HG03342 (cell line): ENCODE data around the gene ANKS3.

ENCODE experiments used
- ATAC-seq: cut with Tn5 transposase; IDR thresholded peaks from one replicate; pipeline ENCODE4 v1.9.1; 2021; ENCODE audit warnings: mild to moderate bottlenecking, moderate library complexity; ENCODE audit not compliant: unreplicated experiment

The ANKS3 gene

DNA sequence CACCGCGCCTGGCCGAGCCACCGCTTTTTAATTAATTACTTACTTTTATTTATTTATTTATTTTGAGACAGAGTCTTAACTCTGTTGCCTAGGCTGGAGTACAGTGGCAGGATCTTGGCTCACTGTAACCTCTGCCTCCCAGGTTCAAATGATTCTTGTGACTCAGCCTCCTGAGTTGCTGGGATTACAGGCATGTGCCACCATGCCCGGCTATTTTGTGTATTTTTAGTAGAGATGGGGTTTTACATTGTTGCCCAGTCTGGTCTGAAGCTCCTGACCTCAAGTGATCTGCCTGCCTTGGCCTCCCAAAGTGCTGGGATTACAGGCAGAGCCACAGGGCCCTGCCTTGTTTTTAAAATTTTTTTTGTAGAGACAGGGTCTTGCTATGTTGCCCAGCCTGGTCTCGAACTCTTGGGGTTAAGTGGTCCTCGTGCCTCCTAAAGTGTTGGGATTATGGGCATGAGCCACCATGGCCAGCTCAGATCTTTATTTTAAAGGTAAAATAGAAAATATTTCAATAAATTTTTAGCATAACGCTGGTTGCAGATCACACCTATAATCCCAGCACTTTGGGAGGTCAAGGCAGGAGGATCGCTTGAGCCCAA, 59.0 kb downstream of the ANKS3 start:
- ATAC-seq: no peak

DNA sequence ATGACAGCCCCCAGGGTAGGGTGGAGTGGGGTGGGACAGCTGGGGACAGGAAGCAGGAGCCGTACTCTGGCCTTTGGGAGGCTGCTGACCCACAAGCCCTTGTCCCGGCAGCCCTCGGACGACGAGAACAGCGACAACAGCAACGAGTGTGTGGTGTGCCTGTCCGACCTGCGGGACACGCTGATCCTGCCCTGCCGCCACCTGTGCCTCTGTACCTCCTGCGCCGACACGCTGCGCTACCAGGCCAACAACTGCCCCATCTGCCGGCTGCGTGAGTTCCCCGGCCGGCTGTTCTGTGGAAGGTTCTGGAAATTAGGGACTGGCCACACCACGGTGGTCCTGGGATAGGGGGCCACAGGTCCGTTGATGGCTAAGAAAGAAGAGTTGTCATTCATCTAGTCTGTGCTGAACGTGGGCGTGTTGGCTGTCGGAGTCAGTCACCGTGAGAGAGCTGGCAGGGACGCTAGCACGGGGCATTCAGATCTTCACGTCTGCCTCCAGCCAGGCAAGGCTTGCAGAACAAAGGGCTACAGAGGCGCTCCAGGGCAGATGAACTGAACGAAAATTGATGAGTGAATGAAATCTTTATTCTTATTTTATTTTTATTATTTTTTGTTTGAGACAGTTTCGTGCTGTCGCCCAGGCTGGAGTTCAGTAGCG, 60.6 kb downstream of the ANKS3 start:
- no peak for ATAC-seq

DNA sequence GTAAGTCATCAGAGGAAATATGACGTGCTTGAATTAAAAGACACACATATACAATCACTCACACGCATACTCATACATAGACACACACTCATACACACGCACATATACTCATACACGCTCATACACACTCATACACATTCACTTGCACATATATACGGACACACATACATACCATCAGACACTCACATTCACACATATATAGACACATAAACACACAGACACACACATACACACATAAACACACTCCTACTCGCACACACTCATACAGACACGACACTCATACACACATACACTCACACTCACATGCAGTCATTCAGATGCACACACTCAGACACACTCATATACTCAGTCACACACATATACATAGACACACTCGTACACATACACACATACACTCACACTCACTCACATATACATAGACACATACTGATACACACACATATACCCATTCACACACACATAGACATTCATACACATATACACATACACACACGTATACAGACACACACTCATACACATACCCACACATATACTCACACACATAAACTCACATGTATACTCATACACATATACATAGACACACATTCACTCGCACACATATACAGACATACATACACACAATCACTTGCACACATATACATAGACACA, 65.6 kb downstream of the ANKS3 start:
- no peak for ATAC-seq

DNA sequence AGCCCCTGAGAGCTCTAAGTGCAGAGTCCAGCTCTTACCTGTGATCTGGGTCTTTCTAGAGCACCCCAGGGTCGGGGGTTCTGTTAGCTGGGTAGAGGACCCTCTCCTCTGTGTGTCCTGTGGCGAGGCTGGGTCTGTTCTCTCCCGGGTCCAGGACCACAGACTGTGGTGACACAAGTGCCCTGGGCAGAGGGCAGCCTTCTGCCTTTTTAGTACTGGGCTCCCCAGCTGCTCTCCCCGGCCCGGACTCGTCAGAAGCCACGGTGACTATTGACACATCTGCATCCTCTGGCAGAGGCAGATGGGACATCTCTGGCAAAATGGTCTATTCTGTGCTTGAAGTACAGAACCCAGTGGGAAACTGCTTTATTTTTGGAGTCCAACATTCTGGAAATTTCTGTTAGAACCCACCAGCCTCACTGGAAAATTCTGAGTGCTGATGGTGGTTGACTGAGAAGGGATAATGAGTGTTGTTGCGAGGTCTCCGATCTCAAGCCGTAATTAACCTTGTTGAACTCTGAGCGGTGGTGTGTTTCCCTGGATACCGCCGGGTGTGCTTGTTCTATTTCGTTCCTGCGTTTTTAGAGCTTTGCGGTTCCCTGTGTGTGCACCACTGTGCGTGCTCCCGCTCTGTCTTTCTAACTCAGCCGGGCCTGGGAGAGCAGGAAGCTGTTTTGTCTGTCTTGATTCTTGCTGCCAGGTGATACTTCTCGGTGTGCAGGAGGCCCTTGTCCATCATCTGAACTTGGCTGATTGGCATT, 66.7 kb downstream of the ANKS3 start:
- ATAC-seq: no peak

DNA sequence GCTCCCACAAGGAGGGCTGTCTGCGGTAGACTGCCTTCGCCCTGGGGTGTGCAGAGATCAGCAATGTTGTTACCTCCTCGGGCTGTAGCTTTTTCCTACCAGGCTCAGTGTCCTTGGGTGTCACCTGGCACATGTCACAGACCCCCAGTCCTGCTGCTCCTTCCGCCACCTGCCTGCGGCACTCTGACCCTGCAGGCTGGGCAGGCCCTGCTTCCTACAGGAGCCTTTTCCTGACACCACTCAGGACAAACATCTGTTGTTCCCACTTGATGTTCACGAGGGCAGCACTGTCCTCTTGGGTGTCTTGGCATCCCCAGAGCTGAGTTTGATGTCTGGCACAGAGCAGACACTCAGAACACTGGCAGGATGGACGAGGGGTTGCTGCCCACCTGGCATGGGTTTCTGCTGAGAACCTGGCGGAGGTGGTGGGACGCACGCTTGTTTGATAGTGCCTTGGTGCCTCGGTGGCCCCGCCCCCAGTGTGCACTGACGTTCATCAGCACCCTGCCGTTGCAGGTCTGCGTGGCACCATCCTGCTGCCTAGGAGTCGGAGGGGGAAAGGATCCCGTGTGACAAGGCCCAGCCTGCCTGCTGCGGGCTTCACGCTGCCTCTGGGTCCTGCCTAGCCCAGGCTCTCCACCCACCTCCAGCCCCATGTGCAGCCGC, 67.4 kb downstream of the ANKS3 start:
- no peak for ATAC-seq

DNA sequence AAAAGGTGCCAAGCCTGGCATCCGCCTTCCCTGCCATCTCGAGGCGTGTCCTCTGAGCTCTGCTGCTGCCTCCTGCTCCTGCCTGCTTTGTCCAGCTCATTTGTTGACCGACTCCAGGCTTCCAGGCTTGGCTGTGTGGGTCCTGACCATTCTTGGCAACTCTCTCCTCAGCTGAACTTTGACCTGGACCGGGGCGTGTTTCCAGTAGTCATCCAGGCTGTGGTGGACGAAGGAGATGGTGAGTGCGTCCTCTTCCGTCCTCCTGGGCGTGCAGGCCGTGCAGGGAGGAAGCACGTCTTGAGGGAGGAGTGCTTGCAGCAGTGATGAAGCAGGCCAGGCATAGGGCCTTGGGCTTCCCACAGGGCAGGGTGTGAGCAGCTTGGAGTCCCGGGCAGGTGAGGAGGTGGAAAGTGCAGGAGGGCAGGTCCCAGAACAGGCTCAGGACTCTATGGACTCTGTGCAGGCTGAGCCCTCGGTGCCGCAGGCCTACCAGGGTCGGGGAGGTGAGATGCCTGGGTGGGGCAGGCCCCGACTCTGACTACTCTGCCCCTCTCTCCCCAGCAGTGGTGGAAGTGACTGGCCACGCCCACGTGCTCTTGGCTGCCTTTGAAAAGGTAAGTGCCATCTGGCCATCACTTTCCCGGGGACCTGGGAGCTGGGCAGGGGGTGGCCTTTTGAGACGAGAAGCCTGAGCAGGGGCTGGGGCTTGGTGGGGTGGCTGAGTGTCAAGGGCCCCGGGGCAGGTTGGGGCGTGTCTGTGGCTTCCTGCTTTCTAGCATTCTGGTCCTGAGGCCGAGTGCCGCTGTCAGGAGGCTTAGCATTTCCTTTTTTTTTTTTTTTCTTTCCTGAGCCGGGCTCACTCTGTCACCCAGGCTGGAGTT, 69.3 kb downstream of the ANKS3 start:
- no peak for ATAC-seq

DNA sequence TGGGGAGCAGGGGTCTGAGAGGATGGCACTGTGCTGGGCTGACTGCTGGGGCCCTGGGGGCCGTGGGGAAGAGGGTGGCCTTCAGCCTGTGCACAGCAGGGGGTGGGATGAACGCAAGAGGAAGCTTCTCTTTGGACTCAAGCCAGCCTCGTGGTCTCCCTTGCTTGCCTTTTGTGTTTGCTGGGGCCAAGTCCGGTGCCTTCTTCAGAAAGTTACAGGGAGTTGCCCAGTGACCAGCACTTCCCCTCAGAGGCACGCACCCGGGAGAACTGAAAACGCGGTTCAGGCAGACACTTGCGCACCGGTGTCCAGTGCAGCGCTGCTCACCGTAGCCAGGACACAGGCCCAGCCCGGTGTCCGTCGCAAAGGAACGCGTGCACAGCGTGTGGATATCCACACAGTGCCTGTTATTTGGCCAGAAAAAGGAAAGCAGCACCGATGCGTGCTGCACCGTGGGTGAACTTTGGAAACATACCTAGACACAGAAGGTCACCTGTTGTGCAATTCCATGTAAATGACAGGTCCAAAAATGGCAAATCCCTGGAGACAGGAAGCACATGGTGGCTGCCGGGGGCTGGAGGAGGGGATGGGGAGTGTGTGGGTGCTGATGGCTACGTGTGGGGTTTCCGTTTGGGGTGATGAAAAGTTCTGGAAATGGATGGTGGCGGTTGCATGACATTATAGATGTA, 70.2 kb downstream of the ANKS3 start:
- no peak for ATAC-seq

DNA sequence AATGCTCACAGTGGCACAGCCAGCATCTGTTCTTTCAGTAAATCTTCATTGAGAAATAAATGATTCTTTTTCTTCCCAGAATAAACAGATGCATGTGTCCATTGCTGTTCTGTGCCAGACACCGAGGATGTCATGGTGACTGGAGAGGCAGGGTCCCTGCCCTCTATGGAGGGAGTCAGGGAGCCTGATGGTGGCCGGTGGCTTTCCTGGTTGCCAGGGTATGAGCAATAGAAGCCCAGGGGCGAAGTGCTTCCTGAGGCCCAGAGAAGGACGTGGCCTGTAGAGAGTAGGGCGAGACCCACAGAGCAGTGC, 70.7 kb downstream of the ANKS3 start:
- no peak for ATAC-seq

DNA sequence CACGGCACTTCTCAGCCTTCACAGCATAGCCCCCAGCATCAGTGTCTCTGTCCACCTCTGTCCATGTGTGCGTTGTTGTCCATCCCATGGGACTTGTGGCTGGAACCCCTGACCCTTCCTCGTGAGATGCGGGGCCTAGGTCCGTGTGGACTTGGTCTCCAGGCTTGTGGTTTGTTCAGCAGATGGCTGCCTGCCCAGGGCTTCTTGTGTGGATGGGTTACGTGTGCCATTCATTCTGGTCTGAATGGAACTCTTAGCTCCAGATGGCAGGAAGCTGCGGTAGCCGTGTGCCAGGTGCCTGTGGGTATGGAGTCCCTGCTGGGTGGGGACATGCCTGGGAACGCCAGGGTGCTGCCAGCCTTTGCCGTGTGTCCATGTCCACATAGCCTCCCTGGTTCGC, 72.4 kb downstream of the ANKS3 start:
- ATAC-seq: no peak

DNA sequence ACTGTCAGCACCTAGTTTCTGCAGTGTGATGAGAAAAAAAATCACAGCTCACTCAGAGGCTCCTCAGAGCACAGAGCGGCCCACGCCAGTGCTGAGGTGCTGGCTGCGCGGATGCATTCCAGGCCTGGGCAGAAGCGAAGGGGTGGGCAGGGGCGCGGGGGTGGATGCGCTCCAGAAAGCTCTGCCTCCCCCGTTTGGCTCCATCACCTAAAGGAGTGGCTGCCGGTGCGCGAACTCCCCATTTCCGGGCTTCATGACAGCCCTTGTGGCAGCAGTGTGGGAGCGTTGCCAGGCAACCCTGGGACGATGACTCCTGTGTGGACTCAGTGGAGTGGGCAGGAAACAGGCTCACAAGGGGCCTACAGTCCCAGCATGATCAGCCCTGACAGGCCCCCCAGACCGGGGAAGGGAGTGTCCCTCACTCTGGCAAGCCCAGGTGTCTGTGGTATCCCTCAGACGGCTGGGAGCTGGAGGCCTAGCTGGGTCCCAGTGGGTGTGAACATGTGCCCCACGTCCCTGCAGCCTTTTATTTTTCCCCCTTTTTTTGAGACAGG, 73.5 kb downstream of the ANKS3 start:
- peak; percentile 60 for ATAC-seq

DNA sequence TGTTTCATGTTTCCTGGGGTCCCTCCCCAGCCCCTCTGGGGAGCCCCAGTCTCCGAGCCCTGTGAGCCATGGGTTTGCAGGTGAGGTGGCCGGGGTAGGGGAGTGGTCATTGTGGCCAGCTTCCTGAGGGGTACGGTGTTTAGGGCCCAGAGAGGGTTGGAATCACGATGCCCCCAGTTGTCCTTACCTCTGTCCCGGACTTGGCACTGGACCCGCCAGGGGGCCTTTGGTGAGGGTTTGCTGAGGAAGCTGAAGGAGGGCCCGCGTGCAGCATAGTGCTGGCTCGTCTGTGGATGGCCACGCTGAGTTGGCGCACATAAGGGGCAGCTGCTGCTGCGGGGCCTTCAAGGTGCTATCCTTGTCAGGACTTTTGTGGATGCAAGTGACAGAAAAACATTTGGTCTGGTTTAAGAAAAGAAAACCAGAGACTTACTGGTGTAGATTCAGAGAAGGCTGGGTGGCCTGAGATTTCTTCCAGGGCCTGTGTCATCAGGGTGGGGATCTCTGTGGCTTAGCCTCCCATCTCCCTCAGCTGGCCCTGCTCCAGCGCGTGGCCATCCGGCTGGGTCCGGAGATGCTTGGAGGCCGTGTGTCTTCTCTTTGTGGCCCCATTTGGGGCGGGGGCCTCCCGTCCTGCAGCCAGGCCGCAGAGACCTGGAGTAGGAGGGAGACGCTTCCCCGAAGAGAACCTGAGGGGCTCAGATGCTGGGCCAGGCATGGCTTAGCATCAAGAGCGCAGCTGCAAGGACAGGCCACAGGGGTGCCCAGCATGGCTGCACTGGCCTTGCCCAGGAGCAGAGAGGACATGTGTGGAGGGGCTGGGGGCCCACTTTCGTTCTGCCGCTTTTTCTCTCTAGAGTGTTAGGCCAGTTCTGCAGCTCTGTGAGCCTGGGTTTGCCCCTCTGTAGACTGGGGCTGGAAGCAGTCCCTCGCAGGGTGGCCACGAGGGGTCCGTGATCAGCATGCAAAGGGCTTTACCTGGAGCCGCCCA, 74.4 kb downstream of the ANKS3 start:
- ATAC-seq: no peak

DNA sequence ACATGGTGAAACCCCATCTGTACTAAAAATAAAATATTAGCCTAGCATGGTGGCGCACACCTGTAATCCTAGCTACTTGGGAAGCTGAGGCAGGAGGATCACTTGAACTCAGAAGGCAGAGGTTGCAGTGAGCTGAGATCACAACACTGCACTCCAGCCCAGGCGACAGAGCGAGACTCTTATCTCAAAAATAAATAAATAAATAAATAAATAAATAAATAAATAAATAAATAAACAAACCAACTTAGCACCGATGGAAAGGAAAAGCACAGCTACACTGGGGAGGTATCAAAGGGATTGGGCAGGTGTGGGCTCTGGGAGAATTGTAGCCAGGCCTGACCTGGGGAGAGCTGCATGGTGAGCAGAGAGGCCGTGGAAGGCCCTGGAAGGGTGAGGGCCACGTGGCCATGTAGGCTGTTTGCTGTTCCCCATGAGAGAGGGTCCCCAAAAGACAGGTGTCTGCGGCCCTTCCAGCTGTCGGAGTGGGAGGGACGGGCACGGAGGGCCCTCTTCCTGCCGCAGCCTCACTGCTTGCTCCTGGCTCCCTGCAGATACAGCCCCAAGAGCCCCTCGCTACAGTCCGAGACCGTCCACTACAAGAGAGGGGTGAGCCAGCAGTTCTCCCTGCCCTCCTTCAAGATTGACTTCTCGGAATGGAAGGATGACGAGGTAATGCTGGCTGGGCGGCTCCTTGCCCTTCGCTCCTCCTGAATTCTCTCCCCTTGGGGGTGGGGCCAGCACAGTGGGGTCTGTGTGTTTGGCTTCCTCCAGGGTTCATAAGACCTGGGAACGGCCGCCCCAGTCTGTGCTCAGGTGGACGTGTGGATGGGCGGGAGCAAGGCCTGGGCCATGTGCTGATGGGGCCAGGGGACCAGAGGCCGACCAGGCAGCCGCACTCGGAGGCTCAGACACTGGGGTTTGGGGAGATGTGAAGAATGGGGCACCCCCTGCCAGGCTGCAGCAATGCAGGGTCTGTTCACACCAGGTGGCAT, 77.1 kb downstream of the ANKS3 start:
- ATAC-seq: no peak

DNA sequence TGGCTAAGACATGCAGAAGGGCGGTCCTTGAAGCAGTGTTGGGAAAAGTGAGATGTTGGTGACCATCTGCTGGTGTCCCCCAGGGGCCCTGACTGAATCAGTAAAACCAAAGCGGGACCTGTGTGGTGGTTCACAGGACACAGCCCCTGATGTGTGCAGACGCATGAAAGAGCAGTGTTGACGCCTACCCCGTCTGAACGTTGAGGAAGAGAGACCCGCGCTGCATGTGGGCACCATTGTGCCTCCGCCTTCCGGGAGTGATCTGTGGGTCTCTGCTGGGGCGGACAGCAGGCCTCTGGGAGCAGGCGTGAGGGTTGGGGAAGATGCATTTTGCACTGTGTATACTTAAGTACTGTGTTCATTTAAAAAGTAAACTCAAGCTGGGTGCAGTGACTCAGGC, 77.8 kb downstream of the ANKS3 start:
- ATAC-seq: no peak

DNA sequence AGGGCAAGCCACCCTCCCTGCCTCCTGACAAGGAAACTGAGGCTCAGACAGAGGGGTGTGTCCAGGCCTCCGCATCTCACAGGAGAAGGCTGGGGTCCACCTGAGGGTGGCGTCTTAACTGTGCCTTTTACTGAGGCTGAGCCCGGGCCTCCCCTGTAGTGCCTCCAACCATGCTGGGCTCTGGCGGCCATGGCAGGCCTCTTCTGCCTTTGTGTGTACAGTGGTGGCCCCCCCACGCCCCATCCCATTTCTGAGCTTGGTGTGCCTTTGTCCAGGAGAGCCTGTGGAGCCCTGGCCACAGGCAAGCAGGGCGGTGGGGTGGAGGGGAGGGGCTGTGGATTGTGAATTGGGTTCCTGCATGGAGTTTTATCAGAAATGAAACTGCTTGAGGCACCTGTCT, 78.3 kb downstream of the ANKS3 start:
- no peak for ATAC-seq

DNA sequence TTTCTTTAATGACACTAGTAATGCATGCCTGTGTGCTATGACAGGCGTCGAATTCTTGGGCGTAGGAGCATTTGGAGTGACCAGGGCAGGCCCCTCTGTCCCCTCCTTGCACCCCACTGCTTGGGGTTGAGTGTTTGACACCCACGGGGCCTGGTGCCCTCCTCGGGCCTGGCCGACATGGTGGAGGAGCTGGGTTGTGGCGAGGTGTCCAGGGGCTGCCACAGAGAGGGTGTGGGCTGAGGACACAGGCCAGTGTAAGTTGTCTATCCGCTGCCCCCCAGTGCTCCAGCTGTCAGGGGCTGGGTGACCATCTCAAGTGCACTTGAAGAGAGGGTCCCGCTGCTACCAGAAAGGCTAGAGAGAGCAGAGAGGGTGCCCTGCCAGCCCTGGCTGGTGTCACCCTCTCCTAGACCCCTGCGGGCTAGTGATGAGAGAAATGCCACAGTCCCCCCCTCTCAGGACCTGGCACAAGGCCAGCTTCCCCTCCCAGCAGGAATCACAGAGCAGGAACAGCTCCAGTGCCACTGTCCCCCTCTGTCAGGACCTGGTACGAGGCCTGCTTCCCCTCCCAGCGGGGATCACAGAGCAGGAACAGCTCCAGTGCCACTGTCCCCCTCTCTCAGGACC, 79.0 kb downstream of the ANKS3 start:
- no peak for ATAC-seq

DNA sequence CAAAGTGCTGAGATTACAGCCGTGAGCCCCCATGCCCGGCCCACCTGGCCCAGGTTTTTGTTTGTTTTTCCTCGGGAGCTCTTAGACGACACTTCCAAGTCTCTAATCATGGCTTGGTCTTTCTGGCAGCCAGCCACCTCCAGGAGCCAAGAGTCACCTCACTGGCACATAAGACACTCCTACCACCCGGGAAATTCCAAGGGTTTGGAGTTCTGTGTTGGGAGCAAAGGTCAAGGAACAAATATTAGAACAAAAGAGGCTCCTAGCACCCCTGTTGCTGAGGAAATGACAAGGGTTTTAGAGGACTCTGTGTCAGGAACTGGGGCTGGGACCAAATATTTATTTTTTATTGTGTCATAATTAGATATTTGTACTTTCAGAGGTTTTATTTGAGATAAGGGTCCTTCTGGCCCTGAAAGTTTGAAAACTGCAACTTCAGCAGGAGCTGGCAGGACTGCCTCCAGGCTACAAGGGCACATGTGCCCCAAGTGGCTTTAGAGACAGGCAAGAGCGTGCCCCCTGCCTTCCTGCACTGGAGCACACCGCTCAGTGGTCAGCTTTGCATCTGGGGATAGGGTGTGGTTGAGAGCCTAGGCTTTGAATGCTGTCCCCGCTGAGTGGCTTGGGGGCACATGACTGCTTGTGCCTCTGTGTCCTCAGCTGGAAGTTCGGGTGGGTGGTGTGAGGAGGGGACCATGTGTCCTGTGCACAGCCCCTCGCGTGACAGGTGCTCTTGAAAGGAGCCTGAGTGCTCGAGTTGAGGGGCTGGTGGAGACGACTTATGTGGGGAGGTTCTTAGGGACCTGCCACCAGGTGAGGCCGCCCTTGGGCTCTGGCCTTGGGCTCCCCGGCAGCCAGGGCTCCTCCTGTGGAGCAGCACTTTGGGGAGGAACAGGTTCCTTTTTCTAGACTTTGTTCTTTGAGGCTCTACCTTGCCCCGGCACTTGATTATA, 79.8 kb downstream of the ANKS3 start:
- ATAC-seq: no peak
